Measurements from ENCODE around the gene LEFTY1. TPM values are rescaled to one million over a fixed set of nuclear protein-coding genes. Genes with fewer than 3 reads are reported as not detected.
"Not testable (repeated sequence)": the region's sequence is repeated elsewhere in the genome, so short reads cannot be mapped to it uniquely, and the experiment has no call there.

The LEFTY1 gene, protein sequence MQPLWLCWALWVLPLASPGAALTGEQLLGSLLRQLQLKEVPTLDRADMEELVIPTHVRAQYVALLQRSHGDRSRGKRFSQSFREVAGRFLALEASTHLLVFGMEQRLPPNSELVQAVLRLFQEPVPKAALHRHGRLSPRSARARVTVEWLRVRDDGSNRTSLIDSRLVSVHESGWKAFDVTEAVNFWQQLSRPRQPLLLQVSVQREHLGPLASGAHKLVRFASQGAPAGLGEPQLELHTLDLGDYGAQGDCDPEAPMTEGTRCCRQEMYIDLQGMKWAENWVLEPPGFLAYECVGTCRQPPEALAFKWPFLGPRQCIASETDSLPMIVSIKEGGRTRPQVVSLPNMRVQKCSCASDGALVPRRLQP
- 1 to 10 TPM in 3 of 4 donors, under 1 TPM in 1; 0.46 to 7.0 (median 4.9) TPM for polyA plus RNA-seq (ENCODE audit: insufficient read length in 4 of 4)

DNA sequence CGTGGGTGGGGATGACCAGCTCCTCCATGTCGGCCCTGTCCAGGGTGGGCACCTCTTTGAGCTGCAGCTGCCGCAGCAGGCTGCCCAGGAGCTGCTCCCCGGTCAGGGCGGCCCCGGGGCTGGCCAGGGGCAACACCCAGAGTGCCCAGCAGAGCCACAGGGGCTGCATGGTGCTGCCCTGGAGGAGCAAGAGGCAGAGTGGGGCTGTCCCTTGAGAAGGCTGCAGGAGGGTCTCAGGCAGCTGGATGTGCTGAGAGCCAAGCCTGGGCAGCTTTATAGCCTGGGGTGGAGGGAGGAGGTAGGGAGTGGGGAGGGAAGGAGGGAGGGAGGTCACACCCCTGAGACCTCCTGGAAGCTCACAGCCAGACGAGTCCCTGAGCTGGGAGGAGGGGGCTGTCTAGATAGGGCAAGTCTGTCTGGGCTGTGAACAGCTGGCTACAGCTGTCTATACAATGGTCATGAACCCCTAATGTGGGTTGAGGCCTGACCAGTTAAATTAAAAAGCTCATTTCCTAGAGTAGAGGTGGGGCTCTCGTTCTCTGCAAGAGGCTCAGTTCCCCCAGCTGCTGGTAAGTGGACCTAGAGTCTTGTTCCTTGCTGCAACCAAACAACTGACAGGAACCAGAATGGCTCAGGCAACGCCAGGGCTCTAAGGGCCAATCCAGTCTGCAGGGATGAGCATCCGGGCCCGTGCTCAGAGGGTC lies at the start of gene LEFTY1:
Gene LEFTY1, minus strand, starts transcription at position 249 of the 704 bp plus-strand sequence. Its CDS starts 80 bp downstream, at position 169.
- DNase-seq (ENCODE audit: low read depth in 4 of 4, low spot score in 3 of 4): peak; percentile 64 to 84 (median 82)

DNA sequence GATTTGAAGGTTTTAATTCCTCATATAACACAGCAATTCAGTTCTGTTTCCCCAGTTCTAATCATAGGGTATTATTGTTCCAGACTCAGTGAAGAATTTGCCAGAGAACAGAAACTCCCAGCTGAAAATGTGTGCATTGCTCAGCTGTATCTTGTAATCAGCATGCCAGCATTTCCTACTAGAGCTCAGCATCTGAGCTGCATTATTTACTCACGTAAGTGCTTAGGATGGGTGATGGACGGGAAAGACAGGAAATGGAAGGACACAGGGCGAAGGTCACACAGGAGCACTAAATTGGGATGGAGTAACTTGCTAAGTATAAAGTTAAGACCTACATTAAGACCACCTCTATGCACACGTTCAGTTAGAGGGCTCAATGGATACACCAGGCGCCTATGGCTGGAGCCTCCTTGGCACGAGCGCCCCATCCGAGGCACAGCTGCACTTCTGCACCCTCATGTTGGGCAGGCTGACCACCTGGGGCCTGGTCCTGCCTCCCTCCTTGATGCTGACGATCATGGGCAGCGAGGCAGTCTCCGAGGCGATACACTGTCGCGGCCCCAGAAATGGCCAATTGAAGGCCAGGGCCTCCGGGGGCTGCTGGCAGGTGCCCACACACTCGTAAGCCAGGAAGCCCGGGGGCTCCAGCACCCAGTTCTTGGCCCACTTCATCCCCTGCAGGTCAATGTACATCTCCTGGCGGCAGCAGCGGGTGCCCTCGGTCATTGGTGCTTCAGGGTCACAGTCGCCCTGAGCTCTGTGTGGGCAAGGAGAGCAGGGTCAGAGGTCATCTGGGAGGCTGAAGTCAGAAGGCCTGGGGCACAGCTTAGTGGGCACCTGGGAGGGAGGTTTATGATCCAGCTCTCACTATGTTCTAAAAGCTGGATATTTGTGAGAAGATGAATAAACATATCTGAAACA lies 48.4 kb upstream of the LEFTY1 start:
- DNase-seq (ENCODE audit: low read depth in 4 of 4, low spot score in 3 of 4): no peak

GRCh38 chr1:225936523-225936922 lies 47.6 kb upstream of the LEFTY1 start:
- no peak for DNase-seq (ENCODE audit: low read depth in 4 of 4, low spot score in 3 of 4)

DNA sequence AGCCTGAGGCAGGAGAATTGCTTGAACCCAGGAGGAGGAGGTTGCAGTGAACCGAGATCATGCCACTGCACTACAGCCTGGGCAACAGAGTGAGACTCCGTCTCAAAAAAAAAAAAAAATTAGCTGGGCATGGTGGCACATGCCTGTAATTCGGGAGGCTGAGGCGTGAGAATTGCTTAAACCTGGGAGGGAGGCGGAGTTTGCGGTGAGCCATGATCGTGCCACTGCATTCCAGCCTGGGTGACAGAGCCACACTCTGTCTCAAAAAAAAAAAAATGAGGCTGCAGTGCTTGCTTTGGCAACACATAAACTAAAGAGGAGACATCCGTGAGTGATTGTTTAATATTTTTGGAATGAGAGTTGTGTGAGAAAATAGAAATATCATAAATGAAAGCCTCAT lies 47.1 kb upstream of the LEFTY1 start:
- not testable (repeated sequence) for DNase-seq (ENCODE audit: low read depth in 4 of 4, low spot score in 3 of 4)

DNA sequence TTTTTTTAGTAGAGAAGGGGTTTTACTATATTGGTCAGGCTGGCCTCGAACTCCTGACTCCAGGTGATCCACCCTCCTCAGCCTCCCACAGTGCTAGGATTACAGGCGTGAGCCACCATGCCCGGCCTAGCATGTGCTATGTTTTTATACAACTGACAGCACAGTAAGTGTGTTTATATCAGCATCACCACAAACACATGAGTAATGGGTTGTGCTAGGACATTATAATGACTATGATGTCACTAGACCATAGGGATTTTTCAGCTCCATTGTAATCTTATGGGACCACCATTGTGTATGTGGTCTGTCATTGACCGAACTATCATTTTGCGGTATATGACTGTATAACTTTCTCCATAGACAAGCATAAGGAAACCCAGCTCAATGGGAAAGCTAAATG lies 45.8 kb upstream of the LEFTY1 start:
- no peak for DNase-seq (ENCODE audit: low read depth in 4 of 4, low spot score in 3 of 4)

GRCh38 chr1:225933072-225933471 lies 44.1 kb upstream of the LEFTY1 start:
- no peak for DNase-seq (ENCODE audit: low read depth in 4 of 4, low spot score in 3 of 4)

- no peak for DNase-seq (ENCODE audit: low read depth in 4 of 4, low spot score in 3 of 4)
Observed at GRCh38 chr1:225931270-225932136, 42.6 kb upstream of the LEFTY1 start.

GRCh38 chr1:225930566-225930965 lies 41.6 kb upstream of the LEFTY1 start:
- no peak for DNase-seq (ENCODE audit: low read depth in 4 of 4, low spot score in 3 of 4)

DNA sequence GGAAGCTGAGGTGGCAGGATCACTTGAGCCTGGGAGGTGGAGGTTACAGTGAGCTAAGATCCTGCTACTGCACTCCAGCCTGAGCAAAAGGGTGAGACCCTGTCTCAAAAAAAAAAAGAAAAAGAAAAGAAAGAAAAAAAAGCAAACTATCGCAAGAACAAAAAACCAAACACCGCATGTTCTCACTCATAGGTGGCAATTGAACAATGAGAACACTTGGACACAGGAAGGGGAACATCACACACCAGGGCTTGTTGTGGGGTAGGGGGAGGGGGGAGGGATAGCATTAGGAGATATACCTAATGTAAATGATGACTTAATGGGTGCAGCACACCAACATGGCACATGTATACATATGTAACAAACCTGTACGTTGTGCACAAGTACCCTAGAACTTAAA lies 40.5 kb upstream of the LEFTY1 start:
- not testable (repeated sequence) for DNase-seq (ENCODE audit: low read depth in 4 of 4, low spot score in 3 of 4)

DNA sequence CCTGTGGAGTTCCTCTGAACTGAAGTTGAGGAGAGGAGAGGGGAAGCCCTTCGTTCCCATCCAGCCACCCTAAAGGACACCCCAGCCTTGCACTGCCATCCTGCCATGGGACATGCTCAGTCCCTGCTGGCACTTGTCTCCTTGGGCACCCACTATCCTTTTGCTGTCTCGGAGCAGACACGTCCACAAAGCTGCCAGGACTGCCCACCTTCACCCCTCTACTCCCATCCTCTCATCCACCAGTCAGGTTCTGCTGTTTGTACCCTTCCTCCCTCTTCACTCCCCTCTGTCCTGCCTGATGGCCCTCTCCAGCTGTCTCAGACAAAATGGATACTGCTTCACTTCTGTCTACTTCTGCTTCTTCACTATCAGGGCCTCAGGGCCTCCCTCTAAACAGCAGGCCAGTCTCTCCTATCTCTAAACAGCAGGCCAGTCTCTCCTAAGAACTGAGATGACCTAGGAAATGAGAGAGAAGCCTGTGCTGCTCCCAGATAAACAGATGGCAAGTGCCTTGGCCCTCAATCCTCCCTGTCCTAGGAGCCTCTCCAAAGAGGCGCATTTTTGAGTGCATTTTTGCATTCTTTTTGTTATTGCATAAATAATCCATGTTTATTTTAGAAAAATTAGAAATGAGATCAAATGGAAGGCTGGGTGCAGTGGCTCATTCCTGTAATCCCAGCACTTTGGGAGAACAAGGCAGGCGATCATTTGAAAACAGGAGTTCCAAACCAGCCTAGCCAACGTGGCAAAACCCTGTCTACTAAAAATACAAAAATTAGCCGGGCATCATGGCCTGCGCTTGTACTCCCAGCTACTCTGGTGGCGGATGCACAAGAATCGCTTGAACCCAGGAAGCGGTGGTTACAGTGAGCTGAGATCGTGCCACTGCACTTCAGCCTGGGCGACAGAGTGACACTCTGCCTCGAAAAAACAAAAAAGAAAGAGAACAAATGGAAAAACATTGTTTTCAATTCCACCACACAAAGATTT lies 39.5 kb upstream of the LEFTY1 start:
- DNase-seq (ENCODE audit: low read depth in 4 of 4, low spot score in 3 of 4): no peak

DNA sequence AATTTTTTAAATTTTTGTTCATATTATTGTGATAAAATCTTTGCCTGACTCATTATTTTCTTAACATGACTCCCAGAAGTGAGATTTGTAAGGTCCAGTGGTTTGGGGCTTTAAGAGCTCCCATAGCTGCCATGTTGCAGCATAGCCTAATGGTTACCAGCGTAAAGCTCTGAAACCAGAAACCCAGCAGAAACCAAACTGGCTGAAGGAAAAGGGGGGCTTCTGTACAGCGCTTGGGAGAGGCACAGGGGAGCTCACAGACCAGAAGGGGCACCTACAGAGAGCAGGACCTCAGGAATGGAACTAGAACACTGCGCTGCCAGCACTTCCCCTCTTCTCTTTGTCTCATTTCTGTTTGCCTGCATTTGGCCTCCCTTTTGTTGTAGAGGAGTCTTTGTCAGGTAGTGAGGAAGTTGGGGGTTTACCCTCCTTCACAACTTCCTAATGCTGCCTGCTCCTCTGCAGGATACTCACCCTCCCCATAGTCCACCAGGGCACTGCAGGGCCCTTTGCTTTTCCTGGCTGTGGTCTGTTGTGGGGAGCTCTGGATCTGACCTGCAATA lies 37.7 kb upstream of the LEFTY1 start:
- no peak for DNase-seq (ENCODE audit: low read depth in 4 of 4, low spot score in 3 of 4)

- peak; percentile 87 to 91 (median 90) for DNase-seq (ENCODE audit: low read depth in 4 of 4, low spot score in 3 of 4)
Observed at GRCh38 chr1:225923692-225924555, 35.0 kb upstream of the LEFTY1 start, which contains the start of gene PYCR2. TSS of gene PYCR2 (minus strand) at chr1:225924250. CDS start at chr1:225924110, 140 bp downstream.

GRCh38 chr1:225923381-225923691 lies 34.4 kb upstream of the LEFTY1 start:
- no peak for DNase-seq (ENCODE audit: low read depth in 4 of 4, low spot score in 3 of 4)

GRCh38 chr1:225921734-225922709 lies 33.1 kb upstream of the LEFTY1 start:
- DNase-seq (ENCODE audit: low read depth in 4 of 4, low spot score in 3 of 4): no peak

DNA sequence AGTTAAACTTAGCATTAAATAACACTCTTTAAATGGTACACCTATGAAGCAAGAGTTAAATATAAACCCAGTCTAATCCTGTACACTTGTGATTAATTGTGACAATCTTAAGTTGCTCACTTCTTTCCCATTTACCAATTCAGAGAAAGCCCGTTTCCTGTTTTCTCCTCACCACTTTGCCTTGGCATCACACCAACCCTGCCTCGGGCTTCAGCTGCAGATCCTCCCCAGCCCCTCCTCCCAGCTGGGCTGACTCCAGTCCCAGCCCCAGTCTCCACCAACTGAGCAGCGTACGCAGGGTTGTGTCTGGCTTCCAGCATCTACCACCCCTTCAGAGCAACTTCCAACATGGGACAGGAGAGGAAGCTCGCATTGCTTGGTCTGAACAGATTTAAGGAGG lies 31.0 kb upstream of the LEFTY1 start:
- no peak for DNase-seq (ENCODE audit: low read depth in 4 of 4, low spot score in 3 of 4)

DNA sequence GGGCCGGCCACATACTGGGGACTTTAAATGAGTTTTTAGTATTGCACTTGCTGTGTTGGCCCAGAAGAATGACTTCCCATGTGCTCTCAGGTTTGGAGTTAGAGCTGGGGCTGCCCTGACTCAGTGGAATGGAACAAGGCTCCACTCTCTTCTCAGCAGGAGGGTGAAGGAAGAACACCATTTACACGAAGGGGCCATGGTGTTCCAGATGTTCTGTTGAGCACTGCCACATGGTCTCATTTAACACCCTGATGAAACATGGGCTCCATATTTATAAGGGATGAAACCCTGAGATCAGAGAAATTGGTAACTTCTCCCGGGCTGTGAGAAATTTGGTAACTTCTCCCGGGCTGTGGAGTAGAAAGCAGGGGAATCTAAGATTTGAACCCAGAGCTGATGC lies 29.3 kb upstream of the LEFTY1 start:
- no peak for DNase-seq (ENCODE audit: low read depth in 4 of 4, low spot score in 3 of 4)
